Gastroesophageal sphincter (tissue), 4 donors: ENCODE data around the gene TMOD2. TPM values are rescaled to one million over a fixed set of nuclear protein-coding genes. Genes with fewer than 3 reads are reported as not detected.

ENCODE experiments used
- ATAC-seq: fragments of 150-250 bp; one replicate; pipeline ENCODE4 v1.9.1; 2016; ENCODE audit warnings: mild to moderate bottlenecking, moderate library complexity
- H3K27ac ChIP-seq, 4 donors: fragments of 200-600 bp; sonication (generic) in 3 of 4; 1 replicate in 3 of 4; 2 replicates in 1 of 4; pipeline ENCODE4 v1.5.1; 2016 to 2019
- H3K27me3 ChIP-seq: fragments of 200-600 bp; sonication (generic); one replicate; pipeline ENCODE4 v1.5.1; 2019
- H3K36me3 ChIP-seq, 2 donors: fragments of 200-600 bp; sonication (generic); one replicate each; pipeline ENCODE4 v1.5.1; 2019; ENCODE audit warnings: control low read depth in 1 of 2
- H3K4me1 ChIP-seq, 3 donors: fragments of 200-600 bp; sonication (generic); 1 replicate in 2 of 3; 2 replicates in 1 of 3; pipeline ENCODE4 v1.5.1; 2016 to 2019; ENCODE audit warnings: control low read depth in 2 of 3
- H3K4me3 ChIP-seq, 2 donors: fragments of 200-600 bp; sonication (generic); one replicate each; pipeline ENCODE4 v1.5.1; 2019; ENCODE audit warnings: mild to moderate bottlenecking in 1 of 2, moderate library complexity in 1 of 2
- H3K9me3 ChIP-seq, 3 donors: fragments of 200-600 bp; sonication (generic); one replicate each; pipeline ENCODE4 v1.5.1; 2017 to 2019; ENCODE audit warnings: control low read depth in 2 of 3
- EP300 ChIP-seq: sonication (generic); formaldehyde crosslinking; IDR thresholded peaks from one replicate; pipeline ENCODE4 v1.6.1; 2017; ENCODE audit warnings: antibody characterized with exemption, mild to moderate bottlenecking
- POLR2A ChIP-seq, 2 donors: fragments of 450-650 bp; IDR thresholded peaks; one replicate each; pipeline ENCODE4 v1.6.1; 2017; ENCODE audit warnings: antibody characterized with exemption in 2 of 2, mild to moderate bottlenecking in 2 of 2, moderate library complexity in 1 of 2
- POLR2AphosphoS5 ChIP-seq: sonication (generic); formaldehyde crosslinking; IDR thresholded peaks from one replicate; pipeline ENCODE4 v1.6.1; 2017; ENCODE audit warnings: antibody characterized with exemption
- WGBS, 2 donors: methylation state at CpG; one replicate each; pipeline ENCODE4 v1.1.5; 2018; ENCODE audit warnings: low coverage in 1 of 2; 5-methylcytosine and 5-hydroxymethylcytosine counted together
- total RNA-seq, 4 donors: library from RNA; depleted of rRNA; stranded (reverse); fragments of >200 nt; gene quantifications; one replicate each; pipeline ENCODE4 v1.1.0, GENCODE V29; 2016
- TF ChIP-seq, protein P1 (sequence below), 4 experiments: fragments of 200-600 bp in 2 of 4; fragments of 450-650 bp in 2 of 4; sonication (generic) in 1 of 4; IDR thresholded peaks; one replicate each; pipeline ENCODE4 v1.5.1; 2017 to 2019; ENCODE audit warnings: antibody characterized with exemption in 4 of 4, mild to moderate bottlenecking in 2 of 4, moderate library complexity in 2 of 4

Gene TMOD2
- total RNA-seq, 4 donors from 2014 or later, result 14.0 to 21.9 (median 17.5) TPM

GRCh38 chr15:51842852-51843737, 91.7 kb downstream of the TMOD2 start:
- Histone ChIP-seq H3K27me3 (no peaks in the 10 kb centered on the region), H3K9me3 (no peaks in the 10 kb centered on the region), H3K27ac (peak overlapping the region in 1 of 4 donors; percentile 7), H3K4me3 (no peak overlapping the region), H3K4me1 (peaks cover 5 to 84% (median 11%) of the 10 kb centered on the region in 3 donors), H3K36me3 (no peaks in the 10 kb centered on the region)
- ATAC-seq, result no peak
- WGBS, 2 donors, result 36 to 60% methylated on average over 3 to 6 of the region's 6 CpGs
- TF ChIP-seq POLR2A (IDR thresholded peaks at IDR 0.05) (no peak), POLR2AphosphoS5 (no peak), EP300 (no peak)
- TF ChIP-seq, protein P1, sequence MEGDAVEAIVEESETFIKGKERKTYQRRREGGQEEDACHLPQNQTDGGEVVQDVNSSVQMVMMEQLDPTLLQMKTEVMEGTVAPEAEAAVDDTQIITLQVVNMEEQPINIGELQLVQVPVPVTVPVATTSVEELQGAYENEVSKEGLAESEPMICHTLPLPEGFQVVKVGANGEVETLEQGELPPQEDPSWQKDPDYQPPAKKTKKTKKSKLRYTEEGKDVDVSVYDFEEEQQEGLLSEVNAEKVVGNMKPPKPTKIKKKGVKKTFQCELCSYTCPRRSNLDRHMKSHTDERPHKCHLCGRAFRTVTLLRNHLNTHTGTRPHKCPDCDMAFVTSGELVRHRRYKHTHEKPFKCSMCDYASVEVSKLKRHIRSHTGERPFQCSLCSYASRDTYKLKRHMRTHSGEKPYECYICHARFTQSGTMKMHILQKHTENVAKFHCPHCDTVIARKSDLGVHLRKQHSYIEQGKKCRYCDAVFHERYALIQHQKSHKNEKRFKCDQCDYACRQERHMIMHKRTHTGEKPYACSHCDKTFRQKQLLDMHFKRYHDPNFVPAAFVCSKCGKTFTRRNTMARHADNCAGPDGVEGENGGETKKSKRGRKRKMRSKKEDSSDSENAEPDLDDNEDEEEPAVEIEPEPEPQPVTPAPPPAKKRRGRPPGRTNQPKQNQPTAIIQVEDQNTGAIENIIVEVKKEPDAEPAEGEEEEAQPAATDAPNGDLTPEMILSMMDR (IDR thresholded peaks at IDR 0.05), result no peak

GRCh38 chr15:51844747-51845426, 93.5 kb downstream of the TMOD2 start:
- peak overlapping the region in 3 of 4 donors; percentile 6 to 60 (median 9) for H3K27ac ChIP-seq
- peaks cover 4 to 92% (median 11%) of the 10 kb centered on the region in 3 donors for H3K4me1 ChIP-seq
- no peak for ATAC-seq
- TF ChIP-seq, protein P1 (IDR thresholded peaks at IDR 0.05), result no peak
- no peak for TF ChIP-seq POLR2A (IDR thresholded peaks at IDR 0.05)
- TF ChIP-seq EP300, result no peak
- no peak for TF ChIP-seq POLR2AphosphoS5
- H3K36me3 ChIP-seq, result no peaks in the 10 kb centered on the region
- H3K27me3 ChIP-seq, result no peaks in the 10 kb centered on the region
- WGBS, 2 donors, result 47 to 75% methylated on average over 2 to 4 of the region's 4 CpGs
- no peak overlapping the region for H3K4me3 ChIP-seq
- no peaks in the 10 kb centered on the region for H3K9me3 ChIP-seq

DNA sequence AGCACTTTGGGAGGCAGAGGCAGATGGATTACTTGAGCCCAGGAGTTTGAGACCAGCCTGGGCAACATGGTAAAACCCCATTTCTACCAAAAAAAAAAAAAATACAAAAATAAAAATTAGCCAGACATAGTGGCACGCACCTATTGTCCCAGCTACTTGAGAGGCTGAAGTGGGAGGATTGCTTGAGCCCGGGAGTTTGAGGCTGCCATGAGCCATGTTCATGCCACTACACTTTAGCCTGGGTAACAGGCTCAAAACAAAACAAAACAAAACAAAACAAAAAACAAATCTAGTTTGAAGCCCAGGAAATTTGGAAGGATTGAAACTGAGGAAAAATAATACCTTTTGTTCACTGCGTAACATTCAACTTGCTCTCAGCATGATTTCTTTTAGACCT, 94.7 kb downstream of the TMOD2 start:
- TF ChIP-seq, protein P1 (IDR thresholded peaks at IDR 0.05), result no peak
- no peak for TF ChIP-seq EP300
- no peak for TF ChIP-seq POLR2AphosphoS5
- no peak for TF ChIP-seq POLR2A (IDR thresholded peaks at IDR 0.05)
- ATAC-seq, result no peak

DNA sequence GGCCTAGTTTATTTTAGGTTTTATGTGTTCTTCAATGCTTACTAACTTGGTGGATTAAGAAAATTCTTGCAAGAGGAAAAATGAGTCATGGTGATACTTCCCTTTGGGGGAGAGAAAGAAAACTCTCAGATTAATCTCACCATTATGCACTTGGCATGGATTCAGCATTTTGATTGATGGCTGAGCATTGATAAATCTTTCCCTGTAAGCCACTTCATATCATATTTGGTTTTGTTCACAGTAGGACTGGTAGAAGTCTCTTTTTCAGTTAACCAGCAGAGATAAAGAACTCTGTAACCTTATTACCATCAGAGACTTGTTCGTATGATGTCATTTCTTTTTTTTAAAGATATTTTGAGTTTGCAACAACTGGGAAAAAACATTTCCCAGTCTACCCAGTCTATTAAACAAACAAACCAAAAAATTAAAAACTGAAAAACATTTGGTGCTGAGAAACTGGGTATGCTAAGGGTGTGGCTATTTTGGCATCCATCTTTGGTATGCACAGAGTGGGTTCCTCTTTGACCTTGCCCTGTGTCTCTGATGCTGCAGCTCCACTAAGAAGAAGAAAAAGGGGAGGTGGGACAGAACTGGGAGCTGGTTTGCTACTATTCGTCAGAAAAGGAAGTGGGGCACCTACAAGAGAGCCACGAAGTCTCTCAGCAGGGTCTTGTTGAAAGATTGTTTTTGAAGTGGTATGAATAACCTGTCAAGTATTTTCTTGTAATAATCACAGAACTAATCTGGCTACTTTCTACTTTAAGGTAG, 95.2 kb downstream of the TMOD2 start:
- no peaks in the 10 kb centered on the region for H3K9me3 ChIP-seq
- no peaks in the 10 kb centered on the region for H3K36me3 ChIP-seq
- H3K4me1 ChIP-seq, result peaks cover 4 to 85% (median 11%) of the 10 kb centered on the region in 3 donors
- 56 to 58% methylated on average over 3 of the region's 3 CpGs for WGBS, 2 donors
- no peak overlapping the region for H3K4me3 ChIP-seq
- no peak for ATAC-seq
- peak overlapping the region in 2 of 4 donors; percentile 48 to 60 for H3K27ac ChIP-seq
- H3K27me3 ChIP-seq, result no peaks in the 10 kb centered on the region
- TF ChIP-seq POLR2AphosphoS5, result no peak
- TF ChIP-seq, protein P1 (IDR thresholded peaks at IDR 0.05), result no peak
- TF ChIP-seq EP300, result no peak
- no peak for TF ChIP-seq POLR2A (IDR thresholded peaks at IDR 0.05)

More for the DNA sequence above, 94.7 kb downstream of the TMOD2 start:
- no peaks in the 10 kb centered on the region for H3K36me3 ChIP-seq
- peak overlapping the region in 2 of 4 donors; percentile 48 to 60 for H3K27ac ChIP-seq
- H3K4me1 ChIP-seq, result peaks cover 4 to 89% (median 11%) of the 10 kb centered on the region in 3 donors
- no peaks in the 10 kb centered on the region for H3K9me3 ChIP-seq
- WGBS, 2 donors, result 49 to 75% methylated on average over 3 of the region's 3 CpGs
- no peak overlapping the region for H3K4me3 ChIP-seq
- no peaks in the 10 kb centered on the region for H3K27me3 ChIP-seq
